ENCODE data around the gene ROBO2. TPM values are rescaled to one million over a fixed set of nuclear protein-coding genes. Genes with fewer than 3 reads are reported as not detected.

Gene ROBO2
- total RNA-seq, 4 donors from 2014 or later: 0.16 to 4.0 (median 1.3) TPM

GRCh38 chr3:77169823-77170222 is 129.9 kb downstream of the ROBO2 start:
- TF ChIP-seq CTCF (IDR thresholded peaks at IDR 0.05; ENCODE audit: low read depth): no peak

- no peak for TF ChIP-seq CTCF (IDR thresholded peaks at IDR 0.05; ENCODE audit: low read depth)
These were observed 131.1 kb downstream of the ROBO2 start for GRCh38 chr3:77171026-77171425.

- no peak for TF ChIP-seq CTCF (IDR thresholded peaks at IDR 0.05; ENCODE audit: low read depth)
These were observed 139.9 kb downstream of the ROBO2 start for GRCh38 chr3:77179762-77180161.

GRCh38 chr3:77182341-77182740 is 142.4 kb downstream of the ROBO2 start:
- no peak for TF ChIP-seq CTCF (IDR thresholded peaks at IDR 0.05; ENCODE audit: low read depth)

- TF ChIP-seq CTCF (IDR thresholded peaks at IDR 0.05; ENCODE audit: low read depth): no peak
These were observed 146.4 kb downstream of the ROBO2 start for GRCh38 chr3:77186319-77186718.

- no peak for TF ChIP-seq CTCF (IDR thresholded peaks at IDR 0.05; ENCODE audit: low read depth)
These were observed 146.8 kb downstream of the ROBO2 start for GRCh38 chr3:77186728-77187127.

GRCh38 chr3:77188210-77188609 is 148.3 kb downstream of the ROBO2 start:
- no peak for TF ChIP-seq CTCF (IDR thresholded peaks at IDR 0.05; ENCODE audit: low read depth)

Data from subcutaneous adipose tissue (tissue), 4 donors.